WTC11 (cell line): ENCODE measurements around the gene PDSS2. TPM values are rescaled to one million over a fixed set of nuclear protein-coding genes. Genes with fewer than 3 reads are reported as not detected.

Experiments
- ATAC-seq: fragments of 200-7000 bp; cut with Tn5 transposase; 2 replicates; pipeline ENCODE4 v1.10.0; 2021; ENCODE audit warnings: mild to moderate bottlenecking, moderate library complexity
- CTCF ChIA-PET: fragments of 300-600 bp; sonication (Branson Sonifier 250); formaldehyde crosslinking; loops from one replicate; lab custom pipeline; 2021; ENCODE audit warnings: antibody characterized with exemption; lab: Charles Lee
- POLR2A ChIA-PET: fragments of 350-600 bp; sonication (Branson Sonifier 250); formaldehyde crosslinking; loops from one replicate; lab custom pipeline; 2021; ENCODE audit warnings: antibody characterized with exemption; lab: Charles Lee
- DNase-seq: peaks from one replicate; pipeline ENCODE4 v3.0.0; 2021; ENCODE audit warnings: low spot score
- H3K27ac Mint-ChIP-seq: 2 replicates; pipeline ENCODE4 v1.8.0; 2021; ENCODE audit warnings: mixed read lengths
- H3K27me3 Mint-ChIP-seq: 2 replicates; pipeline ENCODE4 v1.8.0; 2021; ENCODE audit warnings: low read depth, mild to moderate bottlenecking, moderate library complexity, mixed read lengths
- H3K36me3 Mint-ChIP-seq: 2 replicates; pipeline ENCODE4 v1.8.0; 2021; ENCODE audit warnings: mixed read lengths
- H3K4me1 Mint-ChIP-seq: 2 replicates; pipeline ENCODE4 v1.8.0; 2022; ENCODE audit warnings: mixed read lengths
- H3K4me3 Mint-ChIP-seq: 2 replicates; pipeline ENCODE4 v1.8.0; 2021; ENCODE audit warnings: mild to moderate bottlenecking, moderate library complexity, mixed read lengths
- H3K9me3 Mint-ChIP-seq: 2 replicates; pipeline ENCODE4 v1.8.0; 2021; ENCODE audit warnings: mixed read lengths
- GABPB1 ChIP-seq: sonication (generic); formaldehyde crosslinking; IDR thresholded peaks from 2 replicates; pipeline ENCODE4 v1.8.1; 2023; ENCODE audit warnings: mild to moderate bottlenecking, missing genetic modification reagents
- NFE2L1 ChIP-seq: sonication (generic); formaldehyde crosslinking; IDR thresholded peaks from 2 replicates; pipeline ENCODE4 v1.8.1; 2023; ENCODE audit warnings: missing genetic modification reagents
- OVOL2 ChIP-seq: fragments of 250-450 bp; sonication (Bioruptor Pico); IDR thresholded peaks from 2 replicates; pipeline ENCODE4 v1.9.0; 2021; ENCODE audit warnings: mild to moderate bottlenecking, borderline replicate concordance
- RORB ChIP-seq: fragments of 250-450 bp; sonication (Bioruptor Pico); IDR thresholded peaks from 2 replicates; pipeline ENCODE4 v1.9.0; 2021; ENCODE audit warnings: mild to moderate bottlenecking
- SMAD4 ChIP-seq: sonication (generic); formaldehyde crosslinking; IDR thresholded peaks from 2 replicates; pipeline ENCODE4 v1.8.0; 2022; ENCODE audit warnings: mild to moderate bottlenecking, missing genetic modification reagents
- SP1 ChIP-seq: sonication (generic); formaldehyde crosslinking; conservative IDR thresholded peaks from 2 replicates; pipeline ENCODE4 v1.8.1; 2022; ENCODE audit warnings: missing genetic modification reagents
- ZNF416 ChIP-seq: fragments of 250-450 bp; sonication (Bioruptor Pico); IDR thresholded peaks from 2 replicates; pipeline ENCODE4 v1.9.0; 2021; ENCODE audit warnings: mild to moderate bottlenecking, inconsistent platforms
- total RNA-seq: library from RNA; stranded (reverse); gene quantifications from 3 replicates; pipeline ENCODE4 v1.2.3, GENCODE V29; 2021
- TF ChIP-seq, protein P1 (sequence below): fragments of 250-450 bp; sonication (Bioruptor Pico); IDR thresholded peaks from 2 replicates; pipeline ENCODE4 v1.9.0; 2021; ENCODE audit warnings: mild to moderate bottlenecking, borderline replicate concordance
- TF ChIP-seq, protein P2 (sequence below): sonication (generic); formaldehyde crosslinking; IDR thresholded peaks from 2 replicates; pipeline ENCODE4 v1.8.1; 2023; ENCODE audit warnings: mild to moderate bottlenecking, missing genetic modification reagents
- TF ChIP-seq, protein P3 (sequence below): fragments of 200-600 bp; IDR thresholded peaks from 2 replicates; pipeline ENCODE4 v1.8.0; 2022; ENCODE audit warnings: antibody characterized with exemption
- TF ChIP-seq, protein P4 (sequence below): sonication (generic); formaldehyde crosslinking; IDR thresholded peaks from 2 replicates; pipeline ENCODE4 v1.8.0; 2022; ENCODE audit warnings: mild to moderate bottlenecking, missing genetic modification reagents
- TF ChIP-seq, protein P5 (sequence below): sonication (generic); formaldehyde crosslinking; conservative IDR thresholded peaks from 2 replicates; pipeline ENCODE4 v1.8.1; 2022; ENCODE audit warnings: mild to moderate bottlenecking, missing genetic modification reagents

PDSS2 gene
- total RNA-seq, 1 experiment from 2014 or later, result 18.3 TPM

DNA sequence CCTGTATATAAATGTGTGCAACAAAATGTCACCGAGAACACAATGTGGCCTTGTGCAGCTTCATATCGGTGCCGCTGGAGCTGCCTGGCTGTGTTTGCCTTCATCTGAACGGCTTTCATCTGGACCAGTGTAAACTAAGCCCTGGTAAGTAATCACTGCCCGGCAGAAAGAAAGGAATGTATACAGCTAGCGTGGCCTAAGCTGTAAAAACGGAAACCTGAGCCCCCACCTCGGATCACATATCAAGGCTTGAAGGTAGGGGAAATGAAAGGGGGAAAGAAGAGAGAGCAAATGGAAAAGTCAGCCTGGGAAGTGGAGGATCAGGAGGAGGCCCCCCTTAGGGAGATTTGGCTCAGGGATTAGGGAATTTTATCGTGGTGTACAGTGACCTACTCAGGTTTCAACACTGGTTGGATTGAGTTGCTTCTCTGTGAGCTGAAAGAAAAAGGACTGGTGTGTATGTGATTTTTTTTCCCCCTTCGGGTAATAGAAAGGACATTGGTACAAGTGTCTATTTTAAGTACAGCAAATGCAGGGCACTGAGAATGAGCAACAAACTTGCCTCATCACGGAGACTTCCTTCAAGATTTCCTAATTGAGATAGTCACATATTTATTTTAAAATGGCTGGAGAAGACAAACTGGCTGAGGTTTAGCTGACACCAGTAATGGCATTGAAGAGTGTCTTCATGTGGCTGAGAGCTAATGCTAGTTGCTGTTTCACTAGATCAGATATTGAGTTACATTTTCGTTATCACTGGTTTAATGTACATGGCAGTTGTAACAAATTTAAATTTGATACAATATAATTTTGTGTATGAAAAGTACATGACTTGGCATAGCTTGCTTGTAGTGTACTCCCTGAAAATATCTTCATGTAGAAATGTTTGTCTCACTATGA is 34.0 kb upstream of the PDSS2 start:
- peaks cover 13% of the 10 kb centered on the region for H3K27me3 Mint-ChIP-seq
- no peaks in the 10 kb centered on the region for H3K9me3 Mint-ChIP-seq
- ChIA-PET POLR2A (no interaction called here), CTCF (interaction anchor here (0.5 to 6.5 kb wide), 5 partner anchors 23 to 401 kb away, joined by 3 to 31 read pairs (median 3); partner anchors contain the start of gene PDSS2)
- no peak for DNase-seq
- no peak overlapping the region for H3K27ac Mint-ChIP-seq
- H3K4me3 Mint-ChIP-seq, result no peak overlapping the region
- no peak; the same call in 1 of the 2 replicates for ATAC-seq
- H3K36me3 Mint-ChIP-seq, result no peaks in the 10 kb centered on the region
- TF ChIP-seq RORB (CRISPR knock-in tag) (no peak), GABPB1 (CRISPR knock-in tag) (peak; percentile 52)
- H3K4me1 Mint-ChIP-seq, result peaks cover 18% of the 10 kb centered on the region

DNA sequence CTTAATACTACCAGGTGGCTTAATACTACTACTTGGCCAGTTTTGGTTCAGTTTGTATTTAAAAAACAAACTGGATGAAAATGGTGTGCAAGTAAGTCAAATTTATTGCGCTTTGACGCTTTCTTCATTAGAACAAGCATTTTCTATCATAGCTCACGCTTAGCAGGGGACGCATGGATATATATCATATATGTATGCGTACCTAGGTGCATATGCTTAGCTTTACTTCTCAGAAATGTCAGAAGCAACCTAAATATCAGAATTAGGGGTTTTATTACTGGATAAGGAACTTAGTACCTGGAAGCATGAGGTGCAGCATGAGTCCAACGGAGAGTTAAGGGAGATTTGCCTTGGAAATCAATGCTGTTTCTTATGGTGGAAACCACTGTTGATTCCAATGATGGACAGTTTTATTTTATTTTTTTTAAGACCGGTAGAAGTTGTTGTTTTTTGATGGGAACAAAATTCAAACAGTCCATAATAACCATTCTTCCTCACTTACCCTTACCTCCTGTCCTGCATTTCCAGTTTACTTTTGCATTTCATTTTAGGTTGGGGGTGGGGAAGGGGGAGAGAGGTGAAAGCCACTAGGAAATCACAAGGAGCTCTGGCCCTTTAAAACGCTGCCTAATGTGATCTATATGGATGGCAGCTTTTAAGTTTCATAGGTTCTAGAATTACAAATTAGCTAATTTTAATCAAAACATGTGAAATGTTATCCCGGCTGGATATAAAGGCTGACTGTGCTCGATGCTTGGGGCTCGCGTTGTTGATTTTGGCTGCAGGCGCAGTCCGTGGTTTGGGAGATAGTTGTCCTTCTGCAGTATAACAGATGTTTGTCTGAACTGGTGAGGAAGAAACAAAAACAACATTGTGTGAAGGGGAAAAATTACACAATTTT is 32.6 kb upstream of the PDSS2 start:
- POLR2A ChIA-PET, result interaction anchor here (0.6 to 1.6 kb wide), 2 partner anchors 32 to 992 kb away, joined by 3 to 7 read pairs; partner anchors contain the start of gene PDSS2
- H3K4me1 Mint-ChIP-seq, result peaks cover 21% of the 10 kb centered on the region
- H3K27ac Mint-ChIP-seq, result no peak overlapping the region
- DNase-seq (no peak), ATAC-seq (no peak)
- no peaks in the 10 kb centered on the region for H3K9me3 Mint-ChIP-seq
- TF ChIP-seq NFE2L1 (CRISPR knock-in tag) (no peak), ZNF416 (CRISPR knock-in tag) (no peak), SMAD4 (no peak), OVOL2 (CRISPR knock-in tag) (no peak), SP1 (CRISPR knock-in tag) (no peak)
- TF ChIP-seq, protein P1, sequence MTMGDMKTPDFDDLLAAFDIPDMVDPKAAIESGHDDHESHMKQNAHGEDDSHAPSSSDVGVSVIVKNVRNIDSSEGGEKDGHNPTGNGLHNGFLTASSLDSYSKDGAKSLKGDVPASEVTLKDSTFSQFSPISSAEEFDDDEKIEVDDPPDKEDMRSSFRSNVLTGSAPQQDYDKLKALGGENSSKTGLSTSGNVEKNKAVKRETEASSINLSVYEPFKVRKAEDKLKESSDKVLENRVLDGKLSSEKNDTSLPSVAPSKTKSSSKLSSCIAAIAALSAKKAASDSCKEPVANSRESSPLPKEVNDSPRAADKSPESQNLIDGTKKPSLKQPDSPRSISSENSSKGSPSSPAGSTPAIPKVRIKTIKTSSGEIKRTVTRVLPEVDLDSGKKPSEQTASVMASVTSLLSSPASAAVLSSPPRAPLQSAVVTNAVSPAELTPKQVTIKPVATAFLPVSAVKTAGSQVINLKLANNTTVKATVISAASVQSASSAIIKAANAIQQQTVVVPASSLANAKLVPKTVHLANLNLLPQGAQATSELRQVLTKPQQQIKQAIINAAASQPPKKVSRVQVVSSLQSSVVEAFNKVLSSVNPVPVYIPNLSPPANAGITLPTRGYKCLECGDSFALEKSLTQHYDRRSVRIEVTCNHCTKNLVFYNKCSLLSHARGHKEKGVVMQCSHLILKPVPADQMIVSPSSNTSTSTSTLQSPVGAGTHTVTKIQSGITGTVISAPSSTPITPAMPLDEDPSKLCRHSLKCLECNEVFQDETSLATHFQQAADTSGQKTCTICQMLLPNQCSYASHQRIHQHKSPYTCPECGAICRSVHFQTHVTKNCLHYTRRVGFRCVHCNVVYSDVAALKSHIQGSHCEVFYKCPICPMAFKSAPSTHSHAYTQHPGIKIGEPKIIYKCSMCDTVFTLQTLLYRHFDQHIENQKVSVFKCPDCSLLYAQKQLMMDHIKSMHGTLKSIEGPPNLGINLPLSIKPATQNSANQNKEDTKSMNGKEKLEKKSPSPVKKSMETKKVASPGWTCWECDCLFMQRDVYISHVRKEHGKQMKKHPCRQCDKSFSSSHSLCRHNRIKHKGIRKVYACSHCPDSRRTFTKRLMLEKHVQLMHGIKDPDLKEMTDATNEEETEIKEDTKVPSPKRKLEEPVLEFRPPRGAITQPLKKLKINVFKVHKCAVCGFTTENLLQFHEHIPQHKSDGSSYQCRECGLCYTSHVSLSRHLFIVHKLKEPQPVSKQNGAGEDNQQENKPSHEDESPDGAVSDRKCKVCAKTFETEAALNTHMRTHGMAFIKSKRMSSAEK (CRISPR knock-in tag), result no peak
- TF ChIP-seq, protein P2, sequence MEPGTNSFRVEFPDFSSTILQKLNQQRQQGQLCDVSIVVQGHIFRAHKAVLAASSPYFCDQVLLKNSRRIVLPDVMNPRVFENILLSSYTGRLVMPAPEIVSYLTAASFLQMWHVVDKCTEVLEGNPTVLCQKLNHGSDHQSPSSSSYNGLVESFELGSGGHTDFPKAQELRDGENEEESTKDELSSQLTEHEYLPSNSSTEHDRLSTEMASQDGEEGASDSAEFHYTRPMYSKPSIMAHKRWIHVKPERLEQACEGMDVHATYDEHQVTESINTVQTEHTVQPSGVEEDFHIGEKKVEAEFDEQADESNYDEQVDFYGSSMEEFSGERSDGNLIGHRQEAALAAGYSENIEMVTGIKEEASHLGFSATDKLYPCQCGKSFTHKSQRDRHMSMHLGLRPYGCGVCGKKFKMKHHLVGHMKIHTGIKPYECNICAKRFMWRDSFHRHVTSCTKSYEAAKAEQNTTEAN (CRISPR knock-in tag), result no peak
- TF ChIP-seq, protein P3, sequence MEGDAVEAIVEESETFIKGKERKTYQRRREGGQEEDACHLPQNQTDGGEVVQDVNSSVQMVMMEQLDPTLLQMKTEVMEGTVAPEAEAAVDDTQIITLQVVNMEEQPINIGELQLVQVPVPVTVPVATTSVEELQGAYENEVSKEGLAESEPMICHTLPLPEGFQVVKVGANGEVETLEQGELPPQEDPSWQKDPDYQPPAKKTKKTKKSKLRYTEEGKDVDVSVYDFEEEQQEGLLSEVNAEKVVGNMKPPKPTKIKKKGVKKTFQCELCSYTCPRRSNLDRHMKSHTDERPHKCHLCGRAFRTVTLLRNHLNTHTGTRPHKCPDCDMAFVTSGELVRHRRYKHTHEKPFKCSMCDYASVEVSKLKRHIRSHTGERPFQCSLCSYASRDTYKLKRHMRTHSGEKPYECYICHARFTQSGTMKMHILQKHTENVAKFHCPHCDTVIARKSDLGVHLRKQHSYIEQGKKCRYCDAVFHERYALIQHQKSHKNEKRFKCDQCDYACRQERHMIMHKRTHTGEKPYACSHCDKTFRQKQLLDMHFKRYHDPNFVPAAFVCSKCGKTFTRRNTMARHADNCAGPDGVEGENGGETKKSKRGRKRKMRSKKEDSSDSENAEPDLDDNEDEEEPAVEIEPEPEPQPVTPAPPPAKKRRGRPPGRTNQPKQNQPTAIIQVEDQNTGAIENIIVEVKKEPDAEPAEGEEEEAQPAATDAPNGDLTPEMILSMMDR, result no peak
- TF ChIP-seq, protein P4, sequence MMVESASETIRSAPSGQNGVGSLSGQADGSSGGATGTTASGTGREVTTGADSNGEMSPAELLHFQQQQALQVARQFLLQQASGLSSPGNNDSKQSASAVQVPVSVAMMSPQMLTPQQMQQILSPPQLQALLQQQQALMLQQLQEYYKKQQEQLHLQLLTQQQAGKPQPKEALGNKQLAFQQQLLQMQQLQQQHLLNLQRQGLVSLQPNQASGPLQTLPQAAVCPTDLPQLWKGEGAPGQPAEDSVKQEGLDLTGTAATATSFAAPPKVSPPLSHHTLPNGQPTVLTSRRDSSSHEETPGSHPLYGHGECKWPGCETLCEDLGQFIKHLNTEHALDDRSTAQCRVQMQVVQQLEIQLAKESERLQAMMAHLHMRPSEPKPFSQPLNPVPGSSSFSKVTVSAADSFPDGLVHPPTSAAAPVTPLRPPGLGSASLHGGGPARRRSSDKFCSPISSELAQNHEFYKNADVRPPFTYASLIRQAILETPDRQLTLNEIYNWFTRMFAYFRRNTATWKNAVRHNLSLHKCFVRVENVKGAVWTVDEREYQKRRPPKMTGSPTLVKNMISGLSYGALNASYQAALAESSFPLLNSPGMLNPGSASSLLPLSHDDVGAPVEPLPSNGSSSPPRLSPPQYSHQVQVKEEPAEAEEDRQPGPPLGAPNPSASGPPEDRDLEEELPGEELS, result no peak; the same call in 1 of the 2 replicates
- TF ChIP-seq, protein P5, sequence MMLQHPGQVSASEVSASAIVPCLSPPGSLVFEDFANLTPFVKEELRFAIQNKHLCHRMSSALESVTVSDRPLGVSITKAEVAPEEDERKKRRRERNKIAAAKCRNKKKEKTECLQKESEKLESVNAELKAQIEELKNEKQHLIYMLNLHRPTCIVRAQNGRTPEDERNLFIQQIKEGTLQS (CRISPR knock-in tag), result no peak
- no peaks in the 10 kb centered on the region for H3K36me3 Mint-ChIP-seq
- peaks cover 27% of the 10 kb centered on the region for H3K27me3 Mint-ChIP-seq
- no peak overlapping the region for H3K4me3 Mint-ChIP-seq
- CTCF ChIA-PET, result interaction anchor here (1.0 to 6.5 kb wide), 5 partner anchors 22 to 1131 kb away, joined by 3 to 31 read pairs (median 3); partner anchors contain the start of genes CRYBG1 and PDSS2
